Erythroblast (primary cell): ENCODE measurements around the gene NUDCD3.

Experiments
- GATA1 ChIP-seq: IDR thresholded peaks from 2 replicates; pipeline ENCODE4 v1.6.1; 2011; ENCODE audit warnings: low read depth, mild to moderate bottlenecking, control low read depth, low read length, moderate library complexity
- POLR2A ChIP-seq: IDR thresholded peaks from 2 replicates; pipeline ENCODE4 v1.6.1; 2011; ENCODE audit warnings: mild to moderate bottlenecking, low read length

DNA sequence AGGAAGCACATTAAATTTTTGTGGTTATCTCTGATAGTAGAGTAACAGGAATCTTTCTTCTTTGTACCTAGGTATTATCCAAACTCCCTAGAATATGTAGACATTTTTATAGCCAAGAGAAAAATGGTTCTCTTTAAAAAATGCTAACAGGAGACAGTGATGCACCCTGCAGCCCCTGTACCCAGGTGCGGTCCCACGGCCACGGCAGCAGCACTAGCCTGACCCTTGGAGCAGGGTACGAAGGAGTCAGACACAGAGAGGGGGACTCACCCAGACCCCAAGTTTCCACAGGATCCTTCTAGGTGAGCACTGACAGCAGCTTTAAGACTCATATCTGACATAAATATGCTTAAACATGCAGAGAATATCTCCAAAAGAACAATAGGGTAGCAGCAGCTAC lies 60.4 kb downstream of the NUDCD3 start:
- TF ChIP-seq POLR2A = no peak
- TF ChIP-seq GATA1 = no peak
